GM12891 (cell line): ENCODE measurements around the gene MIX23.

Experiments used
- POLR2A ChIP-seq: IDR thresholded peaks from 2 replicates; pipeline ENCODE4 v1.6.1; 2011; ENCODE audit warnings: low read depth, low read length, control low read depth
- POLR2AphosphoS5 ChIP-seq: IDR thresholded peaks from 2 replicates; pipeline ENCODE4 v1.6.1; 2011; ENCODE audit warnings: low read depth, low read length, control low read depth
- POU2F2 ChIP-seq: IDR thresholded peaks from 2 replicates; pipeline ENCODE4 v1.6.1; 2011; ENCODE audit warnings: low read depth, mild to moderate bottlenecking, control low read depth, low read length, moderate library complexity
- SPI1 ChIP-seq: IDR thresholded peaks from 2 replicates; pipeline ENCODE4 v1.6.1; 2011; ENCODE audit warnings: low read depth, low read length, control low read depth
- TAF1 ChIP-seq: IDR thresholded peaks from 2 replicates; pipeline ENCODE4 v1.6.1; 2011; ENCODE audit warnings: low read depth, low read length, control low read depth

- no peak for TF ChIP-seq POLR2A
- TF ChIP-seq POLR2AphosphoS5: no peak
- TF ChIP-seq SPI1: no peak
- TF ChIP-seq TAF1: no peak
- TF ChIP-seq POU2F2: no peak
These were observed 27.4 kb downstream of the MIX23 start for GRCh38 chr3:122355612-122356011.
